Fibroblast of skin of abdomen (primary cell): Measurements from ENCODE around the gene FAM20A.
A peak's percentile ranks its signal among the peaks of the same experiment; 100 is the strongest.
"Not testable (repeated sequence)": the region's sequence is repeated elsewhere in the genome, so short reads cannot be mapped to it uniquely, and the experiment has no call there.

ENCODE experiments used
- DNase-seq: peaks from one replicate; pipeline ENCODE4 v3.0.0-alpha.2; 2013

The FAM20A gene

GRCh38 chr17:68518063-68518815 lies 82.9 kb downstream of the FAM20A start:
- no peak for DNase-seq

GRCh38 chr17:68517605-68518004 lies 83.6 kb downstream of the FAM20A start:
- DNase-seq = not testable (repeated sequence)

- DNase-seq = no peak
These were observed 84.4 kb downstream of the FAM20A start for GRCh38 chr17:68516732-68517131.

- peak; percentile 57 for DNase-seq
These were observed 86.1 kb downstream of the FAM20A start for GRCh38 chr17:68514831-68515635.

GRCh38 chr17:68513932-68514331 lies 87.2 kb downstream of the FAM20A start:
- no peak for DNase-seq

- peak; percentile 13 for DNase-seq
These were observed 88.2 kb downstream of the FAM20A start for GRCh38 chr17:68512960-68513474.

GRCh38 chr17:68512247-68512959 lies 88.8 kb downstream of the FAM20A start, which contains the start of gene PRKAR1A:
Gene PRKAR1A (plus strand): TSS chr17:68512430. CDS start chr17:68515400, 2,970 bp downstream.
- peak; percentile 92 for DNase-seq

GRCh38 chr17:68511671-68512246 lies 89.4 kb downstream of the FAM20A start:
- peak; percentile 68 for DNase-seq

GRCh38 chr17:68511254-68511670 lies 89.9 kb downstream of the FAM20A start:
- no peak for DNase-seq

GRCh38 chr17:68509141-68510057 lies 91.8 kb downstream of the FAM20A start:
- DNase-seq = no peak

- DNase-seq = no peak
These were observed 93.6 kb downstream of the FAM20A start for GRCh38 chr17:68507576-68507975.

- DNase-seq = no peak
These were observed 95.2 kb downstream of the FAM20A start for GRCh38 chr17:68505951-68506350.

- DNase-seq = no peak
These were observed 100.1 kb downstream of the FAM20A start for GRCh38 chr17:68501074-68501473.

GRCh38 chr17:68499587-68499986 lies 101.6 kb downstream of the FAM20A start:
- no peak for DNase-seq

GRCh38 chr17:68498479-68499326 lies 102.5 kb downstream of the FAM20A start:
- DNase-seq = no peak

- no peak for DNase-seq
These were observed 103.3 kb downstream of the FAM20A start for GRCh38 chr17:68497885-68498319.

- DNase-seq = no peak
These were observed 106.1 kb downstream of the FAM20A start for GRCh38 chr17:68495081-68495480.

- not testable (repeated sequence) for DNase-seq
These were observed 108.6 kb downstream of the FAM20A start for GRCh38 chr17:68492394-68493054.

GRCh38 chr17:68491381-68492231 lies 109.6 kb downstream of the FAM20A start:
- DNase-seq = no peak
